RWPE2 (cell line): ENCODE data around the gene NPW.

ENCODE experiments used
- ATAC-seq: fragments of 200-7000 bp; cut with Tn5 transposase; 3 replicates; pipeline ENCODE4 v1.9.1; 2021; ENCODE audit warnings: low read depth
- DNase-seq: peaks from one replicate; pipeline ENCODE4 v3.0.0-alpha.2; 2020; ENCODE audit warnings: low spot score
- H3K27ac ChIP-seq: fragments of 450-650 bp; 2 replicates; pipeline ENCODE4 v1.5.1; 2017; ENCODE audit warnings: mild to moderate bottlenecking; ENCODE audit not compliant: poor library complexity, severe bottlenecking
- H3K27me3 ChIP-seq: fragments of 250-450 bp; sonication (Bioruptor Pico); 2 replicates; pipeline ENCODE4 v1.5.1; 2021; ENCODE audit warnings: mild to moderate bottlenecking, moderate library complexity; ENCODE audit not compliant: insufficient read depth, poor library complexity, severe bottlenecking
- H3K36me3 ChIP-seq: fragments of 250-450 bp; sonication (Bioruptor Pico); 2 replicates; pipeline ENCODE4 v1.5.1; 2020; ENCODE audit warnings: low read depth, mild to moderate bottlenecking, moderate library complexity
- H3K4me1 ChIP-seq: fragments of 250-450 bp; sonication (Bioruptor Pico); 2 replicates; pipeline ENCODE4 v1.5.1; 2021; ENCODE audit warnings: mild to moderate bottlenecking, moderate library complexity; ENCODE audit not compliant: insufficient read depth, poor library complexity, severe bottlenecking
- H3K4me3 ChIP-seq: fragments of 250-450 bp; sonication (Bioruptor Pico); 2 replicates; pipeline ENCODE4 v1.5.1; 2021; ENCODE audit warnings: mild to moderate bottlenecking, moderate library complexity; ENCODE audit not compliant: severe bottlenecking
- H3K9me3 ChIP-seq: fragments of 250-450 bp; sonication (Bioruptor Pico); 2 replicates; pipeline ENCODE4 v1.5.1; 2021; ENCODE audit warnings: mild to moderate bottlenecking, moderate library complexity; ENCODE audit not compliant: severe bottlenecking
- CTCF ChIP-seq: fragments of 450-650 bp; IDR thresholded peaks from one replicate; pipeline ENCODE4 v1.5.1; 2017; ENCODE audit warnings: mild to moderate bottlenecking, moderate library complexity; ENCODE audit not compliant: poor library complexity, severe bottlenecking

Gene NPW

GRCh38 chr16:2029350-2029749 is 9.8 kb downstream of the NPW start:
- DNase-seq (peak; percentile 61), ATAC-seq (no peak)
- Histone ChIP-seq H3K4me3 (no peak overlapping the region), H3K27me3 (no peaks in the 10 kb centered on the region), H3K9me3 (no peaks in the 10 kb centered on the region), H3K36me3 (no peaks in the 10 kb centered on the region), H3K27ac (no peak overlapping the region), H3K4me1 (peaks cover 9% of the 10 kb centered on the region)
- no peak for TF ChIP-seq CTCF

- H3K4me3 ChIP-seq: no peak overlapping the region
- ATAC-seq (no peak), DNase-seq (no peak)
- H3K27ac ChIP-seq: no peak overlapping the region
- H3K4me1 ChIP-seq: peaks cover 9% of the 10 kb centered on the region
- no peaks in the 10 kb centered on the region for H3K9me3 ChIP-seq
- no peaks in the 10 kb centered on the region for H3K36me3 ChIP-seq
- no peak for TF ChIP-seq CTCF
- no peaks in the 10 kb centered on the region for H3K27me3 ChIP-seq
Observed at GRCh38 chr16:2030036-2030435, 10.5 kb downstream of the NPW start.

GRCh38 chr16:2031081-2031577 is 11.5 kb downstream of the NPW start:
- Histone ChIP-seq H3K36me3 (no peaks in the 10 kb centered on the region), H3K9me3 (no peaks in the 10 kb centered on the region), H3K4me1 (peaks cover 9% of the 10 kb centered on the region), H3K4me3 (no peak overlapping the region), H3K27me3 (no peaks in the 10 kb centered on the region), H3K27ac (no peak overlapping the region)
- no peak for DNase-seq
- no peak for TF ChIP-seq CTCF
- no peak for ATAC-seq

- Histone ChIP-seq H3K4me1 (peaks cover 9% of the 10 kb centered on the region), H3K9me3 (no peaks in the 10 kb centered on the region), H3K27me3 (no peaks in the 10 kb centered on the region), H3K27ac (no peak overlapping the region), H3K4me3 (no peak overlapping the region), H3K36me3 (no peaks in the 10 kb centered on the region)
- no peak for TF ChIP-seq CTCF
- ATAC-seq: no peak
- DNase-seq: no peak
Observed at GRCh38 chr16:2032285-2033056, 12.9 kb downstream of the NPW start.
